ENCODE results near the gene NFIC.

GRCh38 chr19:3364501-3364858 is 1.9 kb upstream of the NFIC start:
- TF ChIP-seq TAF1 (IDR thresholded peaks at IDR 0.05; ENCODE audit: borderline replicate concordance, low read depth, low read length): no peak
- TF ChIP-seq SMC3 (IDR thresholded peaks at IDR 0.05; ENCODE audit: low read depth, low read length): no peak
- TF ChIP-seq CTCF (IDR thresholded peaks at IDR 0.05): no peak

All from SK-N-SH (cell line).